ENCODE measurements around the gene UBASH3B. TPM values are rescaled to one million over a fixed set of nuclear protein-coding genes. Genes with fewer than 3 reads are reported as not detected.

UBASH3B gene
- total RNA-seq, 1 experiment from 2014 or later: 8.0 TPM

GRCh38 chr11:122670131-122670530, 14.6 kb downstream of the UBASH3B start:
- no peak overlapping the region for H3K27ac Mint-ChIP-seq
- peaks cover 3 to 7% of the 10 kb centered on the region in 2 experiments for H3K4me1 Mint-ChIP-seq
- H3K18ac ChIP-seq (ENCODE audit: insufficient read length, low read depth, low read length): no peak overlapping the region
- no peaks in the 10 kb centered on the region for H3K4me1 ChIP-seq (ENCODE audit: insufficient read depth, low read length)
- H4K8ac ChIP-seq (replicated peaks; ENCODE audit: insufficient read length, low read depth, low read length): no peak overlapping the region
- no peak overlapping the region for H2BK5ac ChIP-seq (ENCODE audit: insufficient read length, low read length)
- no peak overlapping the region for H3K9ac ChIP-seq (ENCODE audit: extremely low read depth, insufficient read length, low read length)
- H3K79me2 ChIP-seq (ENCODE audit: insufficient read depth, low read length): no peaks in the 10 kb centered on the region
- WGBS (ENCODE audit: extremely low coverage, insufficient read length, low lambda C conversion rate): no CpG with 5 or more reads among the region's 1 CpG
- H3K9me3 ChIP-seq (ENCODE audit: control insufficient read depth, low read depth, low read length): no peaks in the 10 kb centered on the region
- no peak overlapping the region for H3K4ac ChIP-seq (ENCODE audit: low read depth, low read length)
- no peaks in the 10 kb centered on the region for H4K20me1 ChIP-seq (ENCODE audit: control insufficient read depth, insufficient read depth, insufficient read length)
- H3K27me3 Mint-ChIP-seq (ENCODE audit: low read depth): no peaks in the 10 kb centered on the region
- H2BK120ac ChIP-seq (ENCODE audit: low read depth, low read length, poor library complexity, severe bottlenecking): no peak overlapping the region
- no peak overlapping the region for H3K23ac ChIP-seq (ENCODE audit: insufficient read length, low read depth, low read length)
- H2BK12ac ChIP-seq (ENCODE audit: insufficient read length, low read depth, low read length): no peak overlapping the region
- H4K91ac ChIP-seq (ENCODE audit: insufficient read length, low read depth, low read length): no peak overlapping the region
- no peak overlapping the region for H3K56ac ChIP-seq (ENCODE audit: insufficient read length, low read depth, low read length)
- H2BK15ac ChIP-seq (ENCODE audit: low read depth, low read length): no peak overlapping the region
- no peak for TF ChIP-seq CTCF (conservative IDR thresholded peaks at IDR 0.05)
- H2AFZ ChIP-seq (ENCODE audit: low read length): no peak overlapping the region
- DNase-seq: no peak
- no peak overlapping the region for H3K14ac ChIP-seq (ENCODE audit: insufficient read depth, low read length)
- H4K5ac ChIP-seq (ENCODE audit: insufficient read length, low read depth, low read length): no peak overlapping the region
- no peaks in the 10 kb centered on the region for H3K23me2 ChIP-seq (ENCODE audit: insufficient read length, low read depth, low read length, poor library complexity, severe bottlenecking)
- no peak overlapping the region for H3K4me2 ChIP-seq (ENCODE audit: insufficient read depth, insufficient read length, low read length)
- H3K36me3 Mint-ChIP-seq (ENCODE audit: insufficient read depth in 1 of 3, low read depth in 3 of 3): peaks cover 2 to 9% (median 5%) of the 10 kb centered on the region in 3 experiments; a peak in 6 of 7 replicates
- no peaks in the 10 kb centered on the region for H3K79me1 ChIP-seq (ENCODE audit: insufficient read depth, low read depth, low read length, poor library complexity, severe bottlenecking)
- H2AK5ac ChIP-seq (ENCODE audit: insufficient read length, low read length): no peak overlapping the region
- no peak overlapping the region for H2BK20ac ChIP-seq (ENCODE audit: low read depth, low read length, poor library complexity, severe bottlenecking)
- no peaks in the 10 kb centered on the region for H3K27me3 ChIP-seq (ENCODE audit: insufficient read depth, low read length)
- H3K27ac ChIP-seq (ENCODE audit: insufficient read length, low read depth, low read length): no peak overlapping the region
- no peak overlapping the region for H3K4me3 Mint-ChIP-seq
- H3T11ph ChIP-seq (ENCODE audit: low read length): no peak overlapping the region
- H3K9me3 Mint-ChIP-seq: peaks cover 4% of the 10 kb centered on the region in 2 experiments
